DND-41 (cell line): ENCODE results near the gene IL1B.

ENCODE experiments used
- ATAC-seq: fragments of 200-7000 bp; cut with Tn5 transposase; 3 replicates; pipeline ENCODE4 v1.9.1; 2021; ENCODE audit warnings: low read depth; ENCODE audit not compliant: insufficient read depth
- DNase-seq: peaks from one replicate; pipeline ENCODE4 v3.0.0-alpha.2; 2020
- H2AFZ ChIP-seq: 2 replicates; pipeline ENCODE4 v1.6.0; 2012; ENCODE audit warnings: low read depth, low read length
- H3K27ac ChIP-seq: 2 replicates; pipeline ENCODE4 v1.5.1; 2012; ENCODE audit warnings: low read length, inconsistent platforms
- H3K27me3 ChIP-seq: fragments of 200-600 bp; sonication (generic); 2 replicates; pipeline ENCODE4 v1.6.0; 2012; ENCODE audit warnings: low read length, mild to moderate bottlenecking, inconsistent platforms; ENCODE audit not compliant: insufficient read depth, poor library complexity
- H3K36me3 ChIP-seq: 2 replicates; pipeline ENCODE4 v1.5.1; 2012; ENCODE audit warnings: low read length, inconsistent platforms; ENCODE audit not compliant: insufficient read depth
- H3K4me1 ChIP-seq: 2 replicates; pipeline ENCODE4 v1.5.1; 2012; ENCODE audit warnings: mild to moderate bottlenecking, low read length; ENCODE audit not compliant: insufficient read depth
- H3K4me2 ChIP-seq: 2 replicates; pipeline ENCODE4 v1.6.0; 2012; ENCODE audit warnings: mild to moderate bottlenecking, moderate library complexity, low read length, inconsistent platforms; ENCODE audit not compliant: insufficient read depth
- H3K4me3 ChIP-seq, 2 experiments: fragments of 200-600 bp in 1 of 2; shearing (Covaris generic) in 1 of 2; 2 replicates each; pipeline ENCODE4 v1.5.1; 2012 to 2016; ENCODE audit warnings: inconsistent platforms in 2 of 2, low read length in 2 of 2, mild to moderate bottlenecking in 2 of 2, low read depth in 1 of 2, moderate library complexity in 1 of 2
- H3K79me2 ChIP-seq: 2 replicates; pipeline ENCODE4 v1.6.0; 2012; ENCODE audit warnings: low read length, inconsistent platforms; ENCODE audit not compliant: insufficient read depth
- H3K9ac ChIP-seq: 2 replicates; pipeline ENCODE4 v1.6.0; 2012; ENCODE audit warnings: low read depth, mild to moderate bottlenecking, inconsistent platforms, low read length, moderate library complexity
- H3K9me3 ChIP-seq: 2 replicates; pipeline ENCODE4 v1.5.1; 2012; ENCODE audit warnings: low read length, moderate library complexity, mild to moderate bottlenecking, inconsistent platforms; ENCODE audit not compliant: insufficient read depth, severe bottlenecking
- H4K20me1 ChIP-seq: 2 replicates; pipeline ENCODE4 v1.6.0; 2012; ENCODE audit warnings: low read length; ENCODE audit not compliant: insufficient read depth
- EZH2 ChIP-seq: IDR thresholded peaks from 3 replicates; pipeline ENCODE4 v1.6.1; 2012; ENCODE audit warnings: borderline replicate concordance, low read depth, mild to moderate bottlenecking, moderate library complexity, low read length, inconsistent platforms; ENCODE audit not compliant: severe bottlenecking
- TF ChIP-seq, protein P1 (sequence below): IDR thresholded peaks from 2 replicates; pipeline ENCODE4 v1.5.1; 2012; ENCODE audit warnings: borderline replicate concordance, low read length, moderate library complexity, mild to moderate bottlenecking; ENCODE audit not compliant: poor library complexity, severe bottlenecking; ENCODE audit errors: extremely low read depth

IL1B gene

DNA sequence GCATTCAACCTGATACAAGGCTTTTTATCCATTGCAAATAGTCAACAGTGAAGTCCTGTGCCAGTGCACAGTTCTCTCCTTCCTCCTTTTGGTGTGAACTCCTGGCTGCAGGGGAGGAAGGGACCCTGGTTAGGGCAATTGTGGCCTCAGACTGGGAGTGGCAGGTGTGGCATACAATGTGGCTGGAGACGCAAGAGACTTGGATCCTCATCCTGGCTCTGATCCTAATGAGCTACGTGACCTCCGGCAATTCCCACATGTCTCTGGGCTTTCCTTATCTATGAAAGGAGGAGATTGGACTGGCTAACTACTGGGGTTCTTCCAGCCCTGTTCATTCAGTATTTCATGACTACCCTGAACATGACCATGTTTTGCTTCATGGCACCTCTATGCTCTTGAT is 41.7 kb downstream of the IL1B start:
- TF ChIP-seq, protein P1, sequence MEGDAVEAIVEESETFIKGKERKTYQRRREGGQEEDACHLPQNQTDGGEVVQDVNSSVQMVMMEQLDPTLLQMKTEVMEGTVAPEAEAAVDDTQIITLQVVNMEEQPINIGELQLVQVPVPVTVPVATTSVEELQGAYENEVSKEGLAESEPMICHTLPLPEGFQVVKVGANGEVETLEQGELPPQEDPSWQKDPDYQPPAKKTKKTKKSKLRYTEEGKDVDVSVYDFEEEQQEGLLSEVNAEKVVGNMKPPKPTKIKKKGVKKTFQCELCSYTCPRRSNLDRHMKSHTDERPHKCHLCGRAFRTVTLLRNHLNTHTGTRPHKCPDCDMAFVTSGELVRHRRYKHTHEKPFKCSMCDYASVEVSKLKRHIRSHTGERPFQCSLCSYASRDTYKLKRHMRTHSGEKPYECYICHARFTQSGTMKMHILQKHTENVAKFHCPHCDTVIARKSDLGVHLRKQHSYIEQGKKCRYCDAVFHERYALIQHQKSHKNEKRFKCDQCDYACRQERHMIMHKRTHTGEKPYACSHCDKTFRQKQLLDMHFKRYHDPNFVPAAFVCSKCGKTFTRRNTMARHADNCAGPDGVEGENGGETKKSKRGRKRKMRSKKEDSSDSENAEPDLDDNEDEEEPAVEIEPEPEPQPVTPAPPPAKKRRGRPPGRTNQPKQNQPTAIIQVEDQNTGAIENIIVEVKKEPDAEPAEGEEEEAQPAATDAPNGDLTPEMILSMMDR = no peak
- TF ChIP-seq EZH2 = no peak
- no peaks in the 10 kb centered on the region for H3K9me3 ChIP-seq
- H4K20me1 ChIP-seq = no peaks in the 10 kb centered on the region
- no peak overlapping the region for H3K4me3 ChIP-seq
- H3K4me2 ChIP-seq = no peak overlapping the region
- H3K79me2 ChIP-seq = no peaks in the 10 kb centered on the region
- H3K9ac ChIP-seq = no peak overlapping the region
- H3K36me3 ChIP-seq = no peaks in the 10 kb centered on the region
- H2AFZ ChIP-seq = no peak overlapping the region
- no peak overlapping the region for H3K27ac ChIP-seq
- no peaks in the 10 kb centered on the region for H3K27me3 ChIP-seq
- DNase-seq = no peak
- peaks cover 3% of the 10 kb centered on the region; the same call in 1 of the 2 replicates for H3K4me1 ChIP-seq
- no peak for ATAC-seq

GRCh38 chr2:112794131-112794733 is 42.3 kb downstream of the IL1B start:
- ATAC-seq (peak; percentile 82), DNase-seq (peak; percentile 45)
- H3K79me2 ChIP-seq = no peaks in the 10 kb centered on the region

GRCh38 chr2:112793449-112793978 is 43.1 kb downstream of the IL1B start:
- H3K4me2 ChIP-seq = no peak overlapping the region
- H3K27ac ChIP-seq = no peak overlapping the region
- TF ChIP-seq EZH2 = no peak
- TF ChIP-seq, protein P1 = no peak
- ATAC-seq (no peak), DNase-seq (no peak)
- no peak overlapping the region for H3K4me3 ChIP-seq
- H3K9ac ChIP-seq = no peak overlapping the region
- H2AFZ ChIP-seq = no peak overlapping the region
- H3K4me1 ChIP-seq = peaks cover 3% of the 10 kb centered on the region; the same call in 1 of the 2 replicates
- no peaks in the 10 kb centered on the region for H4K20me1 ChIP-seq
- H3K36me3 ChIP-seq = no peaks in the 10 kb centered on the region
- no peaks in the 10 kb centered on the region for H3K27me3 ChIP-seq
- H3K79me2 ChIP-seq = no peaks in the 10 kb centered on the region
- no peaks in the 10 kb centered on the region for H3K9me3 ChIP-seq

More at GRCh38 chr2:112794131-112794733, 42.3 kb downstream of the IL1B start:
- no peak overlapping the region for H2AFZ ChIP-seq
- no peak for TF ChIP-seq EZH2
- TF ChIP-seq, protein P1 = no peak
- no peak overlapping the region for H3K4me2 ChIP-seq
- no peaks in the 10 kb centered on the region for H3K9me3 ChIP-seq
- no peak overlapping the region for H3K4me3 ChIP-seq
- no peaks in the 10 kb centered on the region for H3K27me3 ChIP-seq
- H4K20me1 ChIP-seq = no peaks in the 10 kb centered on the region
- H3K36me3 ChIP-seq = no peaks in the 10 kb centered on the region
- H3K9ac ChIP-seq = no peak overlapping the region
- peaks cover 3% of the 10 kb centered on the region; the same call in 1 of the 2 replicates for H3K4me1 ChIP-seq
- H3K27ac ChIP-seq = no peak overlapping the region
